ENCODE results near the gene CCDC38.

GRCh38 chr12:95978774-95979173 lies 36.4 kb upstream of the CCDC38 start:
- TF ChIP-seq CTCF (IDR thresholded peaks at IDR 0.05): no peak
- no peak for TF ChIP-seq POLR2AphosphoS5 (IDR thresholded peaks at IDR 0.05)
- no peak for TF ChIP-seq POLR2A (IDR thresholded peaks at IDR 0.05)

Measured in prostate gland (tissue), 2 donors.